Inflammatory macrophage treated with lipopolysaccharide for 4 hours (primary cell): ENCODE data around the gene PCK2.

ENCODE experiments used
- DNase-seq: peaks from one replicate; pipeline ENCODE4 v3.0.0-alpha.2; 2020

PCK2 gene

DNA sequence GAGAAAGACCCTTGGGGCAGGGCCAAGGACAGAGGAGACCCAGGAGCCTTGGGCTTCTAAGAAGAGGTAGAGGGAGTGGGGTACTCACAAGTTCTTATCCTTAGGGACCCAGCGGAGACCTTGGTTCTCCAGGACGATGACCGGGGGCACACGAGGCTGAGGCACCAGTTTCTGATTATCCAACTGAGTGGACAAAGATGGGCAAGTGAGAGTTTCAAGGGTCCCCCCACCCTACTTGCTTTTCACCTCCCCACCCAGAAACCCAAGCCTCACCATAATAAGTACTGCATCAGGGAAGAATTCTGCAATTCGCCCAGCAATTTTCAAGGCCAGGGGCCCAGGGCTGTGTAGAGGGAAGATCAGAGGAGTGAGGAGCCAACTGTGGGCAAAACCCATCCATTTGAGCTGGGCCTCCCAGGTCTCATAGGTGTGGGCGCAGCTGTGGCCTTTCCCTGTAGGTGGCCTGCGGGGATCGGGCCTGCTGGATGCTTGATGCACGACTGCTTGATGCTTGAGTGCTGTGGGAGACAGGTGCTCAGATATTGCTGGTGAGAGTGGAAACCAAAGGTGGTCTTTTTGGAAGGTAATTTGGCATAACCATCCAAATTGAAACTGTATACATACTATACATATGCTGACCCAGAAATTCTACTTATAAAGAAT lies 45.3 kb downstream of the PCK2 start:
- DNase-seq = no peak

DNA sequence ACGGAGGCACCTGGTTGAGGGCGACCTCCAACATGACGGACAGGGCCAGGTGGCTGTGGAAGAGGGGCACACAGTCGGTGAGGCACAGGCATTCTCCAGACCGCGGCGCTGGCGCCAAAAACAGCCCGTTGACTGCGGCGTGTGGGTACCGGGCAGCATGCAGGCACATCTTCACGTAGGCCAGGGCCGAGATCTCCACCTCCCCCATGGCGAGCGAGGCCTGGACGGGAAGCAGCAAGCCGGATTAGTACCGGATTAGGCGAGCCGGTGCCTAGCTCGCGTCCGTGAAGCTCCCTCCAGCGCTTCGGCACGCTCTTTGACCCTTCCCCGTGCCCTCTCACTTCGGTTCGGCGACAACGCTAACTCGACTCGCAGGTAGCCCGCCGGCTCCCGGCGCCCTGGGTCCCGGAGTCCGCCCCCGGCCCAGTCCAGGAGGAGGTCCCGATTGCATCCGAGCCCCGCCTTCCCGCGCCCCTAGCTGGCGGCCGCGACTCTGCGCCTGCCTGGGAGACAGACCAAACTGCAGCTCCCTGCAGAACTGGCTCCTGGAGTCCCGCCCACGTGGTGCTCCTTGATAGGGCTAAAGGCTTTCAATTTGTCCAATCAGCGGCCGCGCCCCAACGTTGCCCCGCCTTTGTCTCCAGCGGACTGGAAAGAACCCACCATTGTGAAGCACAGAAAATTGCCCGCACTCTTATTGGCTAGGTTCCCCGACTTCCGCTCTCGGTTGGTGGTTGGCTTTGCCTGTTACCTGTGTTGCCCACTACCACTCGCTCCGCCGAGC lies 47.2 kb downstream of the PCK2 start, which contains the start of gene EMC9:
EMC9 (minus strand) TSS at position 495 of the 784 bp plus-strand sequence; CDS start at position 208, 287 bp downstream.
- DNase-seq = peak; percentile 100

DNA sequence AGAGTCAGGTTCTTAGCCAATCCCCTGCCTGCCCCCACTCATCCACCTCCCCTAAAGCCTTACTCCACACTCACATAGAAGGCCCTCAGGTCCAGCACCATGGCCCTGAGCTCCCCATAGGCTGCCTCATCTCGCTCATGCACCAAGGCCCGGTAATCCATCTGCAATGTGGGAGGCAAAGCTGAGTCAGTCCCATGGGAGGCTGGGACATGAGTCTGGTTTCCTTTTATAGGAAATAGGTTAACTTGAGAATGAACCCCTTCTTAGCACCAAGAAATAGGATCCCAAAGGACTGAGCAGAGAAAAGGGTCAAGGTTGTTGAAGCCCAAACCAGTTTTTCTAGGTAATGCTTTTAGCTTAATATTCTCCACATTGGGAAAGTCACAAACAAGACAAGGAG lies 49.4 kb downstream of the PCK2 start:
- peak; percentile 12 for DNase-seq

DNA sequence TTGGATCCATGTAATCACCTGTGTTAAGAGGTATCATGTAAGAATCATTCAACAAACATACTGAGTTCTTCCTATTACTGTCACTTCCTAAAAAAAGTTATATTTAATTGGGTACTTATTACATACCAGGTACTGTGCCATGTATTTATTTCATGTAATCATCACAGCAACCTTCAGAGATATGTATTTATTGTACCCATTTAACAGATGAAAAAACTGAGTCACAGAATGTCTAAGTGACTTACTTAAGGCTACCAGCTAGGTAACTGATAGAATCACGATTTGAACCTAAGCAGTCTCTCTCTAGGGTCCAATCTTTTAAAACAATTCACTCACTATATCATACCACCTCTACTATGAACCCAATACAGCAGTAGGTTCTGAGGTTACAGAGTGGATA lies 50.3 kb downstream of the PCK2 start:
- no peak for DNase-seq

GRCh38 chr14:24145219-24145618 lies 51.1 kb downstream of the PCK2 start:
- no peak for DNase-seq

- peak; percentile 87 for DNase-seq
These were observed 51.8 kb downstream of the PCK2 start for GRCh38 chr14:24145690-24146452.

DNA sequence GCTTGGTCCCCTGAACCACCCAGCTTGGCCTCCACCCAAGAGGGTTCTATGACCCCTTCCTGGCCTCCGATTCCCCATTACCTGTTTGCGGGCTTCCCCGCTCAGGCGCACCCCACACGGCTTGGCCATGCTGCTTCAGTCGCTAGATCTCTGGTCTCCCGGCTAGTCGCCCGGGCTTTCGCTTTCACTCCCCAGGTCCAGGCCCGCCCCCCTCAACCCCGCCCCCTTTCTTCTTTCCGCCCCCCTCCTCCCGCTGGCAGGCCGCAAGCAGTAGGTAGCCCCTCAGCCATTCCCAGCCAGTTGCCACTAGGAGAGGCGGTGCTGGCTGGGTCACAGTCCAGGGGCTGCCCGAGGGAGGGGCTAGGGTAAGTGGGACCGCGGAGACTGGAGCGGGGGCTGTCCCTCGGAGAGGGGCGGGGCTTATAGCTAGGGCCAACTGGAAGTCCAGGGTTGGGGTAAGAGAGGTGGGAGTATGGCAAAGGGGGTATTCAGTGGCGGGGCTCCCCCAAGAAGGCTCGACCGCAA lies 52.4 kb downstream of the PCK2 start, which contains the start of gene PSME2:
PSME2 (minus strand) TSS at position 158 of the 525 bp plus-strand sequence; CDS start at position 129, 29 bp downstream.
- DNase-seq = peak; percentile 98

- peak; percentile 99 for DNase-seq
These were observed 53.1 kb downstream of the PCK2 start, which contains the start of gene RNF31 for GRCh38 chr14:24146978-24147760. Gene RNF31 (plus strand): TSS chr14:24147498. CDS start chr14:24147699, 201 bp downstream.

DNA sequence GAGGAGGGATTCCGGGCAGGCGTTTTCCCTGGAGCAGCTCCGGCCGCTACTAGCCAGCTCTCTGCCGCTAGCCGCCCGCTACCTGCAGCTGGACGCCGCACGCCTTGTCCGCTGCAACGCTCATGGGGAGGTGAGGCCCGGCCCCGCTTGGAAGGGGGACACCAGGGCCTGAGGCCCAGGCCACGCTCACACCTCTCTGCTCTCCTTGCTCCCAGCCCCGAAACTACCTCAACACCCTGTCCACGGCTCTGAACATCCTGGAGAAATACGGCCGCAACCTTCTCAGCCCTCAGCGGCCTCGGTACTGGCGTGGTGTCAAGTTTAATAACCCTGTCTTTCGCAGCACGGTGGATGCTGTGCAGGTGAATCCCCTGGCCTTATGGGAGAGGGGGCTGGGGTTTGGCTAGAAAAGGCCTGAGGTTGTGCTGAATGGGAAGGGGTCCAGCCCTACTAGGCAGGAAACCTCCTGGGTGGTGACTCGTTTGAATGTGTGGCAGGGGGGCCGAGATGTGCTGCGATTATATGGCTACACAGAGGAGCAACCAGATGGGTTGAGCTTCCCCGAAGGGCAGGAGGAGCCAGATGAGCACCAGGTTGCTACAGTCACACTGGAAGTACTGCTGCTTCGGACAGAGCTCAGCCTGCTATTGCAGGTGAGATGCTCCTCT lies 53.8 kb downstream of the PCK2 start:
- no peak for DNase-seq

DNA sequence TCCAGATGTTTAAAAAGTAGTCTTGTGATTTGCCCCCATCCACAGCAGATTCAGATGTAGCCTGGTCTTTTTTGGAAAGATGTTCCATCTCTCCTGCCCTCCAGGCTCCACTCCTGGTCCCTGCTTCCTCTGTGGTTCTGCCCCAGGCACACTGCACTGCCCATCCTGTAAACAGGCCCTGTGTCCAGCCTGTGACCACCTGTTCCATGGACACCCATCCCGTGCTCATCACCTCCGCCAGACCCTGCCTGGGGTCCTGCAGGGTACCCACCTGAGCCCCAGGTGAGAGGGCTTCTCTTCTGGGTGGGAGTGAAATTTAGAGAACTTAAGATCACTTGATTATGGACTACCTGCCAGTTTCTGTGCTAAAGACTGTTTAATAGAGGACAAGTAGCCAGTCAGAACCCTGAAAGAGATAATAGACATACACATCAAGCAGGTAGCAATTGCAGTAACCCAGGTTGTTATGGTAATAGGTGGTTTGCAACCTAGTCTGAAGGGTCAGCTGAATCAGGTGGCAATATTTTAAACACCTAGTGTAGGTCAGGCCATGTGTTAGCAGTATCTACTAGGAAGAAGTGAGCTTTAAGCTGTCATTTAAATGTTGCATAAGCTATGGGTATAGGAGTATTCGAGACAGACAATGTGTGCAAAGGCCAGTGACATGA lies 55.3 kb downstream of the PCK2 start:
- no peak for DNase-seq

GRCh38 chr14:24150061-24150460 lies 56.0 kb downstream of the PCK2 start:
- no peak for DNase-seq

DNA sequence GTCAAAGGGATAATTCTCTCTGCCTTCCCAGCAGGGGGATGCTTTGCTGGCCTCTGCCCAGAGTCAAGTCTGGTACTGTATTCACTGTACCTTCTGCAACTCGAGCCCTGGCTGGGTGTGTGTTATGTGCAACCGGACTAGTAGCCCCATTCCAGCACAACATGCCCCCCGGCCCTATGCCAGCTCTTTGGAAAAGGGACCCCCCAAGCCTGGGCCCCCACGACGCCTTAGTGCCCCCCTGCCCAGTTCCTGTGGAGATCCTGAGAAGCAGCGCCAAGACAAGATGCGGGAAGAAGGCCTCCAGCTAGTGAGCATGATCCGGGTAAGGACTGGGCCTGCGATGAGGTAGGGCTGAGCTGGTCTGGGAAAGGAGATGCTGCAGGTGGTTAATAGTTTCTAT lies 56.5 kb downstream of the PCK2 start:
- no peak for DNase-seq

- DNase-seq = no peak
These were observed 56.9 kb downstream of the PCK2 start for GRCh38 chr14:24150993-24151392.

DNA sequence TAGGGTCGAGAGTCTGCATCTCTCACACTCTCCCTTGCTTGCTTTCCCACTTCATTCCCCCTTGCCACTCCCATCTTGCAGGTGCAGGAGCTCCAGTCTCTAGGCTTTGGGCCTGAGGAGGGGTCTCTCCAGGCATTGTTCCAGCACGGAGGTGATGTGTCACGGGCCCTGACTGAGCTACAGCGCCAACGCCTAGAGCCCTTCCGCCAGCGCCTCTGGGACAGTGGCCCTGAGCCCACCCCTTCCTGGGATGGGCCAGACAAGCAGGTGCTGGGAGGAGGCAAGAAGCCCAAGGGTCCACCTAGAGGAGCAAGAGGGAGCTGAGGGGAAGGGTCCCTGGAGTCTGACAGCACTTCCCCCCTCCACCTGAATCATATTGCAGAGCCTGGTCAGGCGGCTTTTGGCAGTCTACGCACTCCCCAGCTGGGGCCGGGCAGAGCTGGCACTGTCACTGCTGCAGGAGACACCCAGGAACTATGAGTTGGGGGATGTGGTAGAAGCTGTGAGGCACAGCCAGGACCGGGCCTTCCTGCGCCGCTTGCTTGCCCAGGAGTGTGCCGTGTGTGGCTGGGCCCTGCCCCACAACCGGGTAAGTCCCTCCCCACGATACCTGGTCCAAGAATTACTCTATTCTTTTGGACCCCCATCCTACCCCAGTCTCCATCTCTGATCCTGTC lies 57.4 kb downstream of the PCK2 start:
- DNase-seq = no peak
